ENCODE data around the gene IQCC.
A peak's percentile ranks its signal among the peaks of the same experiment; 100 is the strongest.

The IQCC gene

GRCh38 chr1:32255072-32256071, 49.9 kb downstream of the IQCC start:
- FAIRE-seq (peak; percentile 83), DNase-seq (ENCODE audit: insufficient read length, low spot score) (no peak)

DNA sequence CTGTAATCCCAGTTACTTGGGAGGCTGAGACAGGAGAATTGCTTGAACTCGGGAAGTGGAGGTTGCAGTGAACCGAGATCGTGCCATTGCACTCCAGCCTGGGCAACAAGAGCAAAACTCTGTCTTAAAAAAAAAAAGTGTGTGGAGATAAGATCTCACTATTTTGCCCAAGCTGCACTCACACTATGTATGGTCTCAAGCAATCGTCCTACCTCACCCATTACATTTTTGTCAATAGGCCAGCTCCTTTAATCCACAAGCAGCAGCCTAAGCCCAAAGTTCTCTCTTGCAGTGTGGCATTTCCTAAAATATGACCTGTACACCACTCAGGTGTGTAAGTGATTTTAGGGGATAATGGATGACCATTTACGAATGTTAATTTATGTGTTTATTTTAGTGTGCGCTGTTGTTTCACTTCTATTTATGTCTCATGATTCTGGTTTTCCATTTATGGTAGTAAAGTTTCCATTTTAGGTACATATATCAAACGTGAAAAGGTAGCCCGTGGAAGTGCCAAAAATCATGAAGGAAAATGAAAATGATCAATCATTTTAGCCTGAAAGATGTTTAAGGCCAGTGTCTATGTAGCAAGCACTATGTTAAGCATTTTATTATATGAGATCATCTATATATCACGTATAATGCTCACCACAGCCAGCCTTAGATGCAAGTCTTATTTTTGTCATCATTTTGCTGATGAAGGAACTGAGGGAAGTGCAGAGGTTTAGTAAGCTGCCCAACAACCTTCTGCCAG, 51.2 kb downstream of the IQCC start:
- FAIRE-seq = peak; percentile 87

DNA sequence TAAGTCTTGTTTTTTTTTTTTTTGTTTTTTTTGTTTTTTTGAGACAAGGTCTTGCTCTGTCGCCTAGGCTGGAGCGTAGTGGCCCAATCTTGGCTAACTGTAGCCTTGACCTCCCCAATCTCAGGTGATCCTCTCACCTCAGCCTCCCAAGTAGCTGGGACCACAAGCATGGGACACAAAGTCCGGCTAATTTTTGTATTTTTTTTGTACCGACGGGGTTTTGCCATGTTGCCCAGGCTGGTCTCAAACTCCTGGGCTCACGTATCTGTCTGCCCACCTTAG, 51.7 kb downstream of the IQCC start:
- FAIRE-seq (no peak), DNase-seq (ENCODE audit: insufficient read length, low spot score) (no peak)

More for the DNA sequence above, 51.2 kb downstream of the IQCC start:
- DNase-seq (ENCODE audit: insufficient read length, low spot score) = no peak
